SIG-M5 (cell line): Measurements from ENCODE around the gene HAGH.

Experiments
- DNase-seq: peaks from one replicate; lab custom pipeline; 2025; lab: John Stamatoyannopoulos, UW

The HAGH gene

GRCh38 chr16:1762196-1762878, 64.3 kb downstream of the HAGH start:
- no peak for DNase-seq

DNA sequence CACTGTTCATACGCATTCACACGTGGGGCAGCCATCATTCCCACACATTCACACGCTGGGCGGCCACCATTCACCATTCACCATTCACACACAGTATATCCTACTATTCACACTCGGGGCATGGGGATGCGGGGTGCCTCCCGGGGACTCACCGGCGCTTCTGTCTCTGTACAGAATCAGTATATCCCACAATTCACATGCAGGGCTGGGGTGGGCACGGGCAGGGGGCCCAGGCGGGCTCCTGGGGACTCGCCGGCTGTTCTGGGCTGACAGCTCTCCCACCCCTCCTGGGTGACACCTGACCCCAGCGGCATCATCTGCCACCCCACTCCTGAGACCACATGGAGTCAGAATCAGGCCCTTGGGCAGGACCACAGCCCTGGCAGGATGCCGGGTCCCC, 64.9 kb downstream of the HAGH start:
- no peak for DNase-seq

DNA sequence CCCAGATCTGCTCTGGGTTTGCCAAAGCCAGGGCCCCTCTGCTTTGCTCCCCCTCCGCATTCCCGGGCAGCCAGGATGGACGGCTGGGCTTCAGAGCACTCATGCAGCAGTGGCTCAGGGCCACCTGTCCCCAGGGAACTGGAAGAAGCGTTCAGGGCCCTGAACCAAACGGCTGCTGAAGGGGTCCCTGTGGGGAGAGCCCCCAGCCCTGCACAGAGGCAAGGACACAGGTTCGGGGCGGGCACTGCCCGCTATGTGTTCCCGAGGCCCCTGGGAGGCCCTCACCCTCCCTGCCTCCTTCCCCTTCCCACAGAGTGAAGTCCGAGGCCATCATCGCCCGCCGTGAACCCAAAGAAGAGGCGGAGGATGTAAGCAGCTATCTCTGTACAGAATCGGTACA, 65.7 kb downstream of the HAGH start:
- no peak for DNase-seq

GRCh38 chr16:1759511-1759910, 67.1 kb downstream of the HAGH start:
- no peak for DNase-seq

DNA sequence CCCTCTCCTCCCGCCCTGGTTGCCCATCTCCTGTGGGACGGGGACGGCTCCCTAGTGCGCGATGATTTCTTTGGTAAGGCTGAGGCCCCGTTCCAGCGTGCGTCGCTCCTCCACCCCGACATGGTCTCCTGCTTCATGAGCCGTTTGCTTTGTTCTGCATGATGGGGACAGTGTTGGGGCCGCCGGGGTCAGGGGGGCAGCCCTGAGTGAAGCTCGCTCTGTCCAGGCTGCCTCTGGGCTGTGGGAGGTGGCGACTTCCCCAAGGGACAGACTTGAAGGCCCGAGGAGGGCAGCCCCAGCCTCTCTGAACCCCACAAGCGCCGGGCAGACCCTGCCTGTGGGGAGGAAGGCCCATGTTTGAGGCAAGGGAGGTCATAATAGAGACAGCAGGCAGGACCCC, 67.7 kb downstream of the HAGH start:
- DNase-seq = no peak

DNA sequence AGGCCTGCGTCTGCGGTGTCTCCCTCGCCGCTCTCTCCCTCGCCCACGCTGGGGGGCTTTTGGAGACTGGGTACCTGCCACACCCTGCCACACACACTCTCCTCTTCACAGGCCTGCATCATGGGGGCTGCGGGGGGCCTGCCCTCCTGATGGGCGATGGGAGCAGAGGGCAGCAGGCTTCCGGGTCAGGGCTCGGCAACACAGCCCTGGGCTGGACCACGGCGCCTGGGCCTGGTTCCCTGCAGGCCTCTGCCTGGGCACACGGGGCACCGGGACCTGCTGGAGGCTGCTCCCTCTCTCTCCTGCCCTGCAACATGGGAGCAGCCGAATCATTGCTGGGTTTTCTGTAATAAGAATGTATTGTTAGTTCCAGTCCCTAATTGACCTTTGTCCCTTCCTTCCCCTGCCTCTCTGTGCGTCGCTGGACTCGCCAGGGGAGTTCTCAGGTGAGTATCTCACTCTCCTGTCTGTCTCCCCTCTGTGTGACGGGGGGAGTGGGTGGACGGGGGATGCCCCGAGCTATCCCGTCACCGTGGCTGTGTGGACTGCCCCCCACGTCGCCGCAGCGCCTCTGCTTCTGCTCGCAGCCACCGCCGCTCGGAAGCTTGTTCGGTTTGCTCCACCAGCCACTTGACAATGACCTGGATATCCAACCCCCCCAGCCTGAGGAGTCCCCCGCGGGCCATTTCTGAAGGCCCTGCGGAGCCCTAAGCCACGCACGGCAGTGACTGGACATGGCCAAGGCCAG, 68.7 kb downstream of the HAGH start:
- no peak for DNase-seq
